ENCODE data around the gene IL17REL.
"Not testable (repeated sequence)": the region's sequence is repeated elsewhere in the genome, so short reads cannot be mapped to it uniquely, and the experiment has no call there.

IL17REL gene

GRCh38 chr22:49983148-49984042 is 29.2 kb downstream of the IL17REL start:
- H3K4me3 ChIP-seq (ENCODE audit: low read length): no peak overlapping the region
- no peak for TF ChIP-seq ZNF274 (IDR thresholded peaks at IDR 0.05; ENCODE audit: low read depth, low read length)

- not testable (repeated sequence) for H3K4me3 ChIP-seq (ENCODE audit: low read length)
Measured at GRCh38 chr22:49981799-49982198, 30.8 kb downstream of the IL17REL start.

GRCh38 chr22:49979587-49980264 is 32.8 kb downstream of the IL17REL start:
- H3K4me3 ChIP-seq (ENCODE audit: low read length): no peak overlapping the region
- no peak for TF ChIP-seq ZNF274 (IDR thresholded peaks at IDR 0.05; ENCODE audit: low read depth, low read length)

GRCh38 chr22:49977578-49977977 is 35.0 kb downstream of the IL17REL start:
- TF ChIP-seq ZNF274 (IDR thresholded peaks at IDR 0.05; ENCODE audit: low read depth, low read length): no peak
- no peak overlapping the region for H3K4me3 ChIP-seq (ENCODE audit: low read length)

- TF ChIP-seq ZNF274 (IDR thresholded peaks at IDR 0.05; ENCODE audit: low read depth, low read length): no peak
- H3K4me3 ChIP-seq (ENCODE audit: low read length): no peak overlapping the region
Measured at GRCh38 chr22:49976439-49977175, 36.0 kb downstream of the IL17REL start.

- no peak for TF ChIP-seq ZNF274 (IDR thresholded peaks at IDR 0.05; ENCODE audit: low read depth, low read length)
- no peak overlapping the region for H3K4me3 ChIP-seq (ENCODE audit: low read length)
Measured at GRCh38 chr22:49975543-49976389, 36.8 kb downstream of the IL17REL start.

GRCh38 chr22:49973018-49973961 is 39.3 kb downstream of the IL17REL start:
- H3K4me3 ChIP-seq (ENCODE audit: low read length): no peak overlapping the region
- TF ChIP-seq ZNF274 (IDR thresholded peaks at IDR 0.05; ENCODE audit: low read depth, low read length): no peak

GRCh38 chr22:49972163-49973017 is 40.2 kb downstream of the IL17REL start:
- no peak overlapping the region; the same call in 1 of the 2 replicates for H3K4me3 ChIP-seq (ENCODE audit: low read length)
- TF ChIP-seq ZNF274 (IDR thresholded peaks at IDR 0.05; ENCODE audit: low read depth, low read length): no peak

GRCh38 chr22:49971232-49972162 is 41.1 kb downstream of the IL17REL start:
- no peak for TF ChIP-seq ZNF274 (IDR thresholded peaks at IDR 0.05; ENCODE audit: low read depth, low read length)
- H3K4me3 ChIP-seq (ENCODE audit: low read length): peak overlapping the region; percentile 40; the same call in 1 of the 2 replicates

- no peak for TF ChIP-seq ZNF274 (IDR thresholded peaks at IDR 0.05; ENCODE audit: low read depth, low read length)
- H3K4me3 ChIP-seq (ENCODE audit: low read length): peak overlapping the region; percentile 40; the same call in 1 of the 2 replicates
Measured at GRCh38 chr22:49970528-49971231, 41.9 kb downstream of the IL17REL start.

Data from GM08714 (cell line).